ENCODE data around the gene ASB4.

GRCh38 chr7:95550546-95550945 lies 64.8 kb downstream of the ASB4 start:
- TF ChIP-seq EZH2 (IDR thresholded peaks at IDR 0.05; ENCODE audit: borderline replicate concordance, low read depth, low read length, poor library complexity, severe bottlenecking) = no peak
- no peak for TF ChIP-seq CTCF (conservative IDR thresholded peaks at IDR 0.05; ENCODE audit: low read depth, low read length)

Measured in A673 (cell line).